ENCODE results near the gene DYDC2. TPM values are rescaled to one million over a fixed set of nuclear protein-coding genes. Genes with fewer than 3 reads are reported as not detected.

Gene DYDC2
- total and polyA plus RNA-seq, 9 of the 15 experiments (the other 6 are each of a cell fraction or from before 2014, with no cell fraction given): 0.06 to 0.34 (median 0.15) TPM; not detected in 5

- Histone ChIP-seq H3K79me2 (ENCODE audit: control insufficient read depth, insufficient read depth, low read length) (no peaks in the 10 kb centered on the region), H4K20me1 (replicated peaks; ENCODE audit: control insufficient read depth, insufficient read depth, low read length) (no peaks in the 10 kb centered on the region), H3K9me1 (ENCODE audit: control insufficient read depth, insufficient read depth, low read length) (no peaks in the 10 kb centered on the region), H2AFZ (ENCODE audit: low read depth, low read length) (no peak overlapping the region), H3K4me3 (no peak overlapping the region), H3K9me3 (replicated peaks; ENCODE audit: control insufficient read depth, insufficient read depth, low read depth, low read length) (no peaks in the 10 kb centered on the region), H3K4me2 (ENCODE audit: insufficient read depth, low read length) (no peak overlapping the region), H3K4me1 (replicated peaks in 1 of 2; ENCODE audit: control insufficient read depth in 2 of 2, insufficient read depth in 2 of 2, low read length in 2 of 2) (0 out of 5 replicates have a peak, but pooled peaks cover 0 to 3% of the 10 kb centered on the region in 2 experiments), H3K9ac (ENCODE audit: insufficient read depth in 1 of 2, low read depth in 2 of 2, low read length in 2 of 2) (no peak overlapping the region), H3K36me3 (ENCODE audit: control insufficient read depth, insufficient read depth, low read length) (no peaks in the 10 kb centered on the region), H3K27me3 (ENCODE audit: control insufficient read depth in 2 of 2, insufficient read depth in 2 of 2, low read length in 2 of 2) (peaks cover 0 to under 1% of the 10 kb centered on the region in 2 experiments; a peak in 2 of 5 replicates), H3K27ac (ENCODE audit: extremely low read depth, low read depth, low read length) (no peak overlapping the region)
- ATAC-seq (no peak), FAIRE-seq (no peak), DNase-seq (ENCODE audit: extremely low read depth in 1 of 4, low spot score in 3 of 4) (no peak)
- WGBS (ENCODE audit: insufficient coverage, low coverage, missing lambda C conversion rate): 9% methylated on average over 3 of the region's 3 CpGs
- in situ Hi-C loops (cut with MboI) (no loop called here), intact Hi-C loops (cut with micrococcal nuclease) (no loop called here)
- POLR2A ChIA-PET: interaction anchor here (1.4 kb wide), 1 partner anchor 9 kb away, joined by 9 read pairs; no protein-coding TSS in a partner anchor
- no TSS peak for BruUV-seq (replicated peaks)
- CTCF ChIA-PET (ENCODE audit: low intra/inter-chr PET ratio): no interaction called here
- TF ChIP-seq ID3 (CRISPR knock-in tag; IDR thresholded peaks at IDR 0.05) (no peak), ID3 (tag; IDR thresholded peaks at IDR 0.05) (no peak), CHD7 (IDR thresholded peaks at IDR 0.05; ENCODE audit: low read depth, low read length) (no peak), SOX6 (IDR thresholded peaks at IDR 0.05) (no peak), TAL1 (IDR thresholded peaks at IDR 0.05) (no peak), ZNF76 (CRISPR knock-in tag; IDR thresholded peaks at IDR 0.05; ENCODE audit: borderline replicate concordance) (no peak), NFRKB (IDR thresholded peaks at IDR 0.05; ENCODE audit: low read depth) (no peak), RAD21 (CRISPR knock-in tag; conservative IDR thresholded peaks at IDR 0.05 in 1 of 2, IDR thresholded peaks at IDR 0.05 in 1 of 2) (no peak), RBM14 (IDR thresholded peaks at IDR 0.05; ENCODE audit: borderline replicate concordance, insufficient read depth, low read depth, low read length) (no peak), NCOA2 (IDR thresholded peaks at IDR 0.05; ENCODE audit: partially characterized antibody in 2 of 2) (no peak), ZNF316 (IDR thresholded peaks at IDR 0.05) (no peak), ZNF12 (CRISPR knock-in tag; IDR thresholded peaks at IDR 0.05) (no peak), SMARCC2 (IDR thresholded peaks at IDR 0.05; ENCODE audit: low read depth) (no peak)
These were observed 6.3 kb upstream of the DYDC2 start for GRCh38 chr10:80350251-80350650.
